Progenitor cell of endocrine pancreas (in vitro differentiated cells): ENCODE results near the gene MACROD2. TPM values are rescaled to one million over a fixed set of nuclear protein-coding genes. Genes with fewer than 3 reads are reported as not detected.

Source experiments
- DNase-seq: peaks from one replicate; pipeline ENCODE4 v3.0.0; 2021; ENCODE audit warnings: low spot score; ENCODE audit not compliant: unreplicated experiment
- H3K27ac Mint-ChIP-seq: 2 replicates; pipeline ENCODE4 v1.8.0; 2021; ENCODE audit warnings: mild to moderate bottlenecking, moderate library complexity, mixed read lengths
- H3K27me3 Mint-ChIP-seq: 2 replicates; pipeline ENCODE4 v1.8.0; 2021; ENCODE audit warnings: mixed read lengths
- H3K36me3 Mint-ChIP-seq: 2 replicates; pipeline ENCODE4 v1.8.0; 2022; ENCODE audit warnings: mixed read lengths; ENCODE audit not compliant: insufficient read depth
- H3K4me1 Mint-ChIP-seq: 2 replicates; pipeline ENCODE4 v1.8.0; 2021; ENCODE audit warnings: low read depth, mixed read lengths
- H3K4me3 Mint-ChIP-seq: 2 replicates; pipeline ENCODE4 v1.8.0; 2021; ENCODE audit warnings: low read depth, mild to moderate bottlenecking, moderate library complexity, mixed read lengths
- H3K9me3 Mint-ChIP-seq: 2 replicates; pipeline ENCODE4 v1.8.0; 2021; ENCODE audit warnings: low read depth, mixed read lengths
- CTCF ChIP-seq: fragments of 200-600 bp; sonication (generic); IDR thresholded peaks from one replicate; pipeline ENCODE4 v1.5.0; 2021; ENCODE audit warnings: antibody characterized with exemption, mild to moderate bottlenecking; ENCODE audit not compliant: unreplicated experiment
- total RNA-seq: library from RNA; stranded (reverse); gene quantifications from 2 replicates; pipeline ENCODE4 v1.2.1, GENCODE V29; 2021

Gene MACROD2
- total RNA-seq, 1 donor from 2014 or later, result 7.6 TPM

GRCh38 chr20:15823718-15824117, 1828.4 kb downstream of the MACROD2 start:
- Mint-ChIP-seq H3K4me1 (peaks cover 2% of the 10 kb centered on the region), H3K9me3 (no peaks in the 10 kb centered on the region), H3K4me3 (no peak overlapping the region), H3K27ac (no peak overlapping the region), H3K36me3 (no peaks in the 10 kb centered on the region), H3K27me3 (no peaks in the 10 kb centered on the region)
- TF ChIP-seq CTCF, result no peak
- no peak for DNase-seq

DNA sequence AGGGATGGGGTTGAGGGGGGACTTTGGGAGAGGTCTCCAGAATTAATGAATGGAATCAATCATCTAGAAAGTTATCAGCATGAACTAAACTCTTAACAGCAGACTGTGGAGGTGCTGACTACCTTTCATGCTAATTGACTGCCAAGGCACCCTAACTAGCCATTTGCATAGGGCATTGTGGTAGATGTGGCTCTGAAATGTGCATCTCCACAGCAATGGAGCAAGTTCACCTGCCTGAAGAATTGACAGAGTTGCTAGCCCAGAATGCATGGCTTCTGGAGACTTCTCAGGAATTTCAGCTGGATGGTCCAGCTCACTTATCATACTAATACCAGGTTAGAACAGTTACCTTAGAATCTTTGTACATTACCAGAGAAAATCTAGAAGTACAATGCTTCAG, 1832.3 kb downstream of the MACROD2 start:
- no peak for DNase-seq
- no peak overlapping the region for H3K4me3 Mint-ChIP-seq
- H3K9me3 Mint-ChIP-seq, result no peaks in the 10 kb centered on the region
- TF ChIP-seq CTCF, result no peak
- H3K27me3 Mint-ChIP-seq, result no peaks in the 10 kb centered on the region
- H3K27ac Mint-ChIP-seq, result no peak overlapping the region
- H3K4me1 Mint-ChIP-seq, result peaks cover 5% of the 10 kb centered on the region
- no peaks in the 10 kb centered on the region for H3K36me3 Mint-ChIP-seq

DNA sequence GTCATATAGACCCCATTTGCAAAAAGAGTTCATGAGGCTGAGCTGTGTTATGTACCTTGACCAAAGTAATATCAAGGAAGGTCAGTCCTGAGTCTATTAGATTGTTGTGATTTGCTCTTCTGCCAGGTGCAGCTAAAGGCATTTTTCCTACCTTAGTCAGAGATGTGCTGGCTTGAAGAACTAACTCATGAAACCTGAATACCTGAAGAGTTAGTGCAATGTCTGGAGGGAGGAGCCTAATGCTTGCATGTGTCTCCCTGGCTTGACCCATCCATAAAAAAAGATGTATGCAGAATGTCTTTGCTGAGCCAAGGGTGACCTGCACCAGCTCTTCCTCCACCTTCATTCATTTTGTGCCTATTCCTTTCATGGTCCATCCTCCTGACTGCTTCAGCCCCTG, 1835.9 kb downstream of the MACROD2 start:
- Mint-ChIP-seq H3K36me3 (no peaks in the 10 kb centered on the region), H3K4me1 (peaks cover 5% of the 10 kb centered on the region), H3K27me3 (no peaks in the 10 kb centered on the region), H3K4me3 (no peak overlapping the region), H3K27ac (no peak overlapping the region), H3K9me3 (no peaks in the 10 kb centered on the region)
- TF ChIP-seq CTCF, result no peak
- no peak for DNase-seq

DNA sequence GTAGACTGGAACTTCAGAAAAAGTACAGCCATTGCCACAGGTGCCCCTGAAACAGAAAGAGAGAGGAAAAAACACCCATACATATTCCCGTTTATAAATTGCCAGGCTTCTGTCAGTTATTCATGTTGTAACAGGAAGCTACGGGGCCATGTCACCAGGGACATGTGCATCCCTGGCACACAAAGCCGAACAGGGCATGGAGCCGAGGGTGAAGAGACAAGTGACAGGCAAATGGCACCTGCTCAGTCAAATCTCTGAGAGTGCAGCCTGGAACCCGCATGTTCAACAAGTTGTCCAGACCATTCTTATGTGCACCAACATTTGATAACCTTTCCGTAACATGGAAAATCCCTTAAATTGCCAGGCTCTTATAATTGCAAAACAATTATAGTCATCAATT, 1837.2 kb downstream of the MACROD2 start:
- Mint-ChIP-seq H3K27ac (no peak overlapping the region), H3K4me3 (no peak overlapping the region), H3K36me3 (no peaks in the 10 kb centered on the region), H3K27me3 (no peaks in the 10 kb centered on the region), H3K9me3 (no peaks in the 10 kb centered on the region), H3K4me1 (peaks cover 5% of the 10 kb centered on the region)
- DNase-seq, result no peak
- TF ChIP-seq CTCF, result no peak

- H3K4me3 Mint-ChIP-seq, result no peak overlapping the region
- H3K9me3 Mint-ChIP-seq, result no peaks in the 10 kb centered on the region
- no peak overlapping the region for H3K27ac Mint-ChIP-seq
- no peak for DNase-seq
- H3K27me3 Mint-ChIP-seq, result no peaks in the 10 kb centered on the region
- peaks cover 5% of the 10 kb centered on the region for H3K4me1 Mint-ChIP-seq
- no peaks in the 10 kb centered on the region for H3K36me3 Mint-ChIP-seq
- TF ChIP-seq CTCF, result no peak
Measured at GRCh38 chr20:15834857-15835256, 1839.5 kb downstream of the MACROD2 start.

GRCh38 chr20:15835811-15836210, 1840.5 kb downstream of the MACROD2 start:
- Mint-ChIP-seq H3K27ac (no peak overlapping the region), H3K4me3 (no peak overlapping the region), H3K27me3 (no peaks in the 10 kb centered on the region), H3K4me1 (peaks cover 5% of the 10 kb centered on the region), H3K9me3 (no peaks in the 10 kb centered on the region), H3K36me3 (no peaks in the 10 kb centered on the region)
- no peak for TF ChIP-seq CTCF
- no peak for DNase-seq
